ENCODE results near the gene FAM47E. TPM values are rescaled to one million over a fixed set of nuclear protein-coding genes. Genes with fewer than 3 reads are reported as not detected.

FAM47E gene
- total RNA-seq, 1 donor from 2014 or later = 1.1 TPM

GRCh38 chr4:76309939-76310550 is 58.5 kb downstream of the FAM47E start:
- no peak for TF ChIP-seq CTCF (IDR thresholded peaks at IDR 0.05; ENCODE audit: unreplicated experiment)
- no peak for DNase-seq (ENCODE audit: low spot score)
- H3K9me3 Mint-ChIP-seq (ENCODE audit: unreplicated experiment) = no peaks in the 10 kb centered on the region
- H3K27me3 Mint-ChIP-seq (ENCODE audit: unreplicated experiment) = peaks cover 4% of the 10 kb centered on the region
- peaks cover 8% of the 10 kb centered on the region for H3K36me3 Mint-ChIP-seq (ENCODE audit: low read depth, unreplicated experiment)
- no peak overlapping the region for H3K27ac Mint-ChIP-seq (ENCODE audit: unreplicated experiment)
- H3K4me1 Mint-ChIP-seq (ENCODE audit: unreplicated experiment) = peaks cover 6% of the 10 kb centered on the region
- H3K4me3 Mint-ChIP-seq (ENCODE audit: unreplicated experiment) = no peak overlapping the region

GRCh38 chr4:76310683-76311082 is 59.2 kb downstream of the FAM47E start:
- Mint-ChIP-seq H3K9me3 (ENCODE audit: unreplicated experiment) (no peaks in the 10 kb centered on the region), H3K27me3 (ENCODE audit: unreplicated experiment) (peaks cover 2% of the 10 kb centered on the region), H3K4me1 (ENCODE audit: unreplicated experiment) (no peaks in the 10 kb centered on the region), H3K4me3 (ENCODE audit: unreplicated experiment) (no peak overlapping the region), H3K36me3 (ENCODE audit: low read depth, unreplicated experiment) (peaks cover 8% of the 10 kb centered on the region), H3K27ac (ENCODE audit: unreplicated experiment) (no peak overlapping the region)
- no peak for TF ChIP-seq CTCF (IDR thresholded peaks at IDR 0.05; ENCODE audit: unreplicated experiment)
- DNase-seq (ENCODE audit: low spot score) = no peak

GRCh38 chr4:76311896-76312331 is 60.4 kb downstream of the FAM47E start:
- H3K4me3 Mint-ChIP-seq (ENCODE audit: unreplicated experiment) = no peak overlapping the region
- no peaks in the 10 kb centered on the region for H3K9me3 Mint-ChIP-seq (ENCODE audit: unreplicated experiment)
- TF ChIP-seq CTCF (IDR thresholded peaks at IDR 0.05; ENCODE audit: unreplicated experiment) = no peak
- peaks cover 2% of the 10 kb centered on the region for H3K27me3 Mint-ChIP-seq (ENCODE audit: unreplicated experiment)
- H3K36me3 Mint-ChIP-seq (ENCODE audit: low read depth, unreplicated experiment) = peaks cover 8% of the 10 kb centered on the region
- H3K27ac Mint-ChIP-seq (ENCODE audit: unreplicated experiment) = no peak overlapping the region
- DNase-seq (ENCODE audit: low spot score) = no peak
- H3K4me1 Mint-ChIP-seq (ENCODE audit: unreplicated experiment) = no peaks in the 10 kb centered on the region

GRCh38 chr4:76312457-76312856 is 60.9 kb downstream of the FAM47E start:
- H3K36me3 Mint-ChIP-seq (ENCODE audit: low read depth, unreplicated experiment) = peaks cover 8% of the 10 kb centered on the region
- no peak overlapping the region for H3K4me3 Mint-ChIP-seq (ENCODE audit: unreplicated experiment)
- peaks cover 2% of the 10 kb centered on the region for H3K27me3 Mint-ChIP-seq (ENCODE audit: unreplicated experiment)
- no peak overlapping the region for H3K27ac Mint-ChIP-seq (ENCODE audit: unreplicated experiment)
- H3K9me3 Mint-ChIP-seq (ENCODE audit: unreplicated experiment) = no peaks in the 10 kb centered on the region
- no peak for TF ChIP-seq CTCF (IDR thresholded peaks at IDR 0.05; ENCODE audit: unreplicated experiment)
- no peaks in the 10 kb centered on the region for H3K4me1 Mint-ChIP-seq (ENCODE audit: unreplicated experiment)
- no peak for DNase-seq (ENCODE audit: low spot score)

GRCh38 chr4:76313547-76313946 is 62.0 kb downstream of the FAM47E start:
- DNase-seq (ENCODE audit: low spot score) = no peak

More at GRCh38 chr4:76313547-76313946, 62.0 kb downstream of the FAM47E start:
- Mint-ChIP-seq H3K27me3 (ENCODE audit: unreplicated experiment) (peaks cover 2% of the 10 kb centered on the region), H3K9me3 (ENCODE audit: unreplicated experiment) (no peaks in the 10 kb centered on the region), H3K4me1 (ENCODE audit: unreplicated experiment) (no peaks in the 10 kb centered on the region), H3K36me3 (ENCODE audit: low read depth, unreplicated experiment) (peaks cover 8% of the 10 kb centered on the region), H3K4me3 (ENCODE audit: unreplicated experiment) (no peak overlapping the region), H3K27ac (ENCODE audit: unreplicated experiment) (no peak overlapping the region)
- TF ChIP-seq CTCF (IDR thresholded peaks at IDR 0.05; ENCODE audit: unreplicated experiment) = no peak

Measured in endothelial cell (in vitro differentiated cells).